Measurements from ENCODE around the gene PHF24. TPM values are rescaled to one million over a fixed set of nuclear protein-coding genes. Genes with fewer than 3 reads are reported as not detected.
A peak's percentile ranks its signal among the peaks of the same experiment; 100 is the strongest.

The PHF24 gene
- total and polyA plus RNA-seq, 2 of the 13 experiments (the other 11 are each of a cell fraction or from before 2014, with no cell fraction given): 0.05 TPM; not detected in 1

GRCh38 chr9:34997379-34997781, 39.3 kb downstream of the PHF24 start:
- FAIRE-seq (no peak), ATAC-seq (peak; percentile 56), DNase-seq (ENCODE audit: low spot score) (no peak)
- H3K4me2 ChIP-seq (ENCODE audit: low read depth, low read length): peak overlapping the region; percentile 49
- intact Hi-C loops (cut with micrococcal nuclease; ENCODE audit: unreplicated experiment) (no loop called here), in situ Hi-C loops (cut with HindIII; ENCODE audit: extremely low pct_ligation_motif_present, low pct_unique_long_range_greater_than_20kb) (no loop called here)
- no peaks in the 10 kb centered on the region for H3K9me3 ChIP-seq (ENCODE audit: low read length)
- H4K20me1 ChIP-seq (ENCODE audit: insufficient read depth, low read length): no peaks in the 10 kb centered on the region
- BruUV-seq (replicated peaks): no TSS peak
- H3K4me1 ChIP-seq (ENCODE audit: insufficient read depth, low read length): peaks cover 34% of the 10 kb centered on the region
- no peak overlapping the region for H3K9ac ChIP-seq (ENCODE audit: insufficient read depth, low read depth, low read length)
- 0 out of 6 replicates have a peak overlapping the region, but pooled peaks of 1 of the 3 experiments have one; percentile 7 for H3K4me3 ChIP-seq (replicated peaks in 1 of 3; ENCODE audit: insufficient read depth in 1 of 3, low read depth in 2 of 3, low read length in 3 of 3)
- no peaks in the 10 kb centered on the region for H3K27me3 ChIP-seq (ENCODE audit: control insufficient read depth in 1 of 2, insufficient read depth in 2 of 2, low read length in 2 of 2)
- TF ChIP-seq ZSCAN12 (CRISPR knock-in tag; IDR thresholded peaks at IDR 0.05): no peak
- TF ChIP-seq PATZ1 (CRISPR knock-in tag; IDR thresholded peaks at IDR 0.05): 0 out of 2 replicates have a peak, but pooled peaks have one; percentile 36
- no peak for TF ChIP-seq SRY (CRISPR knock-in tag; IDR thresholded peaks at IDR 0.05)
- 0 out of 2 replicates have a peak, but pooled peaks have one; percentile 32 for TF ChIP-seq HNF4G (IDR thresholded peaks at IDR 0.05; ENCODE audit: borderline replicate concordance, low read depth, low read length)
- no peak for TF ChIP-seq HNF4G (CRISPR knock-in tag; IDR thresholded peaks at IDR 0.05; ENCODE audit: borderline replicate concordance, low read depth)
- H3K79me2 ChIP-seq (ENCODE audit: insufficient read depth, low read length): no peaks in the 10 kb centered on the region
- no peak overlapping the region for H2AFZ ChIP-seq (ENCODE audit: low read length)
- no peaks in the 10 kb centered on the region for H3K36me3 ChIP-seq (replicated peaks in 1 of 2; ENCODE audit: control insufficient read depth in 1 of 2, insufficient read depth in 2 of 2, low read length in 2 of 2)
- no peak overlapping the region for H3K27ac ChIP-seq (ENCODE audit: extremely low read length, insufficient read depth, low read length)
- POLR2A ChIA-PET: no interaction called here
- CTCF ChIA-PET (ENCODE audit: low intra/inter-chr PET ratio, low total read pairs): no interaction called here

- H3K4me1 ChIP-seq (ENCODE audit: insufficient read depth, low read length): peaks cover 34% of the 10 kb centered on the region
- H3K27me3 ChIP-seq (ENCODE audit: control insufficient read depth in 1 of 2, insufficient read depth in 2 of 2, low read length in 2 of 2): no peaks in the 10 kb centered on the region
- H3K79me2 ChIP-seq (ENCODE audit: insufficient read depth, low read length): no peaks in the 10 kb centered on the region
- 61% methylated on average over 3 of the region's 3 CpGs for WGBS (ENCODE audit: low lambda C conversion rate)
- intact Hi-C loops (cut with micrococcal nuclease; ENCODE audit: unreplicated experiment): no loop called here
- DNase-seq (ENCODE audit: low spot score) (no peak), FAIRE-seq (no peak), ATAC-seq (no peak)
- no peak overlapping the region for H3K4me2 ChIP-seq (ENCODE audit: low read depth, low read length)
- no peaks in the 10 kb centered on the region for H3K36me3 ChIP-seq (replicated peaks in 1 of 2; ENCODE audit: control insufficient read depth in 1 of 2, insufficient read depth in 2 of 2, low read length in 2 of 2)
- no peak overlapping the region for H3K4me3 ChIP-seq (replicated peaks in 1 of 3; ENCODE audit: insufficient read depth in 1 of 3, low read depth in 2 of 3, low read length in 3 of 3)
- H3K27ac ChIP-seq (ENCODE audit: extremely low read length, insufficient read depth, low read length): no peak overlapping the region
- no peaks in the 10 kb centered on the region for H3K9me3 ChIP-seq (ENCODE audit: low read length)
- in situ Hi-C loops (cut with HindIII; ENCODE audit: extremely low pct_ligation_motif_present, low pct_unique_long_range_greater_than_20kb): no loop called here
- ChIA-PET CTCF (ENCODE audit: low intra/inter-chr PET ratio, low total read pairs) (no interaction called here), POLR2A (no interaction called here)
- no peaks in the 10 kb centered on the region for H4K20me1 ChIP-seq (ENCODE audit: insufficient read depth, low read length)
- H3K9ac ChIP-seq (ENCODE audit: insufficient read depth, low read depth, low read length): no peak overlapping the region
- no TSS peak for BruUV-seq (replicated peaks)
- no peak overlapping the region for H2AFZ ChIP-seq (ENCODE audit: low read length)
- TF ChIP-seq CTCF (CRISPR knock-in tag; IDR thresholded peaks at IDR 0.05): no peak
- no peak for TF ChIP-seq HDAC6 (IDR thresholded peaks at IDR 0.05; ENCODE audit: low read depth, low read length)
- TF ChIP-seq ZNF326 (CRISPR knock-in tag; IDR thresholded peaks at IDR 0.05; ENCODE audit: borderline replicate concordance): no peak
- no peak for TF ChIP-seq GTF2F1 (IDR thresholded peaks at IDR 0.05; ENCODE audit: low read length)
- TF ChIP-seq CENPT (CRISPR knock-in tag; IDR thresholded peaks at IDR 0.05; ENCODE audit: low read depth): no peak
- TF ChIP-seq ZNF709 (CRISPR knock-in tag; IDR thresholded peaks at IDR 0.05): no peak
- TF ChIP-seq ZNF704 (CRISPR knock-in tag; IDR thresholded peaks at IDR 0.05; ENCODE audit: borderline replicate concordance): no peak
- TF ChIP-seq DMAP1 (CRISPR knock-in tag; IDR thresholded peaks at IDR 0.05): no peak
These were observed 40.2 kb downstream of the PHF24 start for GRCh38 chr9:34998266-34998665.
